NOMO-1 (cell line): ENCODE data around the gene URB2.
"Not testable (repeated sequence)": the region's sequence is repeated elsewhere in the genome, so short reads cannot be mapped to it uniquely, and the experiment has no call there.

ENCODE experiments used
- DNase-seq, 2 experiments: peaks; one replicate each; lab custom pipeline; 2025; ENCODE audit not compliant: unreplicated experiment in 2 of 2; lab: John Stamatoyannopoulos, UW

URB2 gene

GRCh38 chr1:229689904-229690303, 63.9 kb downstream of the URB2 start:
- no peak for DNase-seq

- DNase-seq: no peak
These were observed 64.6 kb downstream of the URB2 start for GRCh38 chr1:229690662-229691061.

GRCh38 chr1:229691362-229691761, 65.3 kb downstream of the URB2 start:
- DNase-seq: no peak

- no peak for DNase-seq
These were observed 67.3 kb downstream of the URB2 start for GRCh38 chr1:229693129-229693900.

GRCh38 chr1:229694053-229694693, 68.1 kb downstream of the URB2 start:
- DNase-seq: no peak

GRCh38 chr1:229696385-229696784, 70.3 kb downstream of the URB2 start:
- no peak for DNase-seq

GRCh38 chr1:229699613-229700267, 73.7 kb downstream of the URB2 start:
- no peak for DNase-seq

- no peak for DNase-seq
These were observed 78.1 kb downstream of the URB2 start for GRCh38 chr1:229704157-229704556.

- DNase-seq: not testable (repeated sequence)
These were observed 79.1 kb downstream of the URB2 start for GRCh38 chr1:229705152-229705551.

GRCh38 chr1:229707127-229707526, 81.1 kb downstream of the URB2 start:
- DNase-seq: not testable (repeated sequence)

- no peak for DNase-seq
These were observed 83.5 kb downstream of the URB2 start for GRCh38 chr1:229709500-229710013.
